ENCODE results near the gene PIK3R1. TPM values are rescaled to one million over a fixed set of nuclear protein-coding genes. Genes with fewer than 3 reads are reported as not detected.

PIK3R1 gene
- total and polyA plus RNA-seq, 4 donors = 22.6 to 123 (median 47.3) TPM

- TF ChIP-seq, protein P1, sequence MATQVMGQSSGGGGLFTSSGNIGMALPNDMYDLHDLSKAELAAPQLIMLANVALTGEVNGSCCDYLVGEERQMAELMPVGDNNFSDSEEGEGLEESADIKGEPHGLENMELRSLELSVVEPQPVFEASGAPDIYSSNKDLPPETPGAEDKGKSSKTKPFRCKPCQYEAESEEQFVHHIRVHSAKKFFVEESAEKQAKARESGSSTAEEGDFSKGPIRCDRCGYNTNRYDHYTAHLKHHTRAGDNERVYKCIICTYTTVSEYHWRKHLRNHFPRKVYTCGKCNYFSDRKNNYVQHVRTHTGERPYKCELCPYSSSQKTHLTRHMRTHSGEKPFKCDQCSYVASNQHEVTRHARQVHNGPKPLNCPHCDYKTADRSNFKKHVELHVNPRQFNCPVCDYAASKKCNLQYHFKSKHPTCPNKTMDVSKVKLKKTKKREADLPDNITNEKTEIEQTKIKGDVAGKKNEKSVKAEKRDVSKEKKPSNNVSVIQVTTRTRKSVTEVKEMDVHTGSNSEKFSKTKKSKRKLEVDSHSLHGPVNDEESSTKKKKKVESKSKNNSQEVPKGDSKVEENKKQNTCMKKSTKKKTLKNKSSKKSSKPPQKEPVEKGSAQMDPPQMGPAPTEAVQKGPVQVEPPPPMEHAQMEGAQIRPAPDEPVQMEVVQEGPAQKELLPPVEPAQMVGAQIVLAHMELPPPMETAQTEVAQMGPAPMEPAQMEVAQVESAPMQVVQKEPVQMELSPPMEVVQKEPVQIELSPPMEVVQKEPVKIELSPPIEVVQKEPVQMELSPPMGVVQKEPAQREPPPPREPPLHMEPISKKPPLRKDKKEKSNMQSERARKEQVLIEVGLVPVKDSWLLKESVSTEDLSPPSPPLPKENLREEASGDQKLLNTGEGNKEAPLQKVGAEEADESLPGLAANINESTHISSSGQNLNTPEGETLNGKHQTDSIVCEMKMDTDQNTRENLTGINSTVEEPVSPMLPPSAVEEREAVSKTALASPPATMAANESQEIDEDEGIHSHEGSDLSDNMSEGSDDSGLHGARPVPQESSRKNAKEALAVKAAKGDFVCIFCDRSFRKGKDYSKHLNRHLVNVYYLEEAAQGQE (IDR thresholded peaks at IDR 0.05) = no peak
- no peak for TF ChIP-seq YY1 (IDR thresholded peaks at IDR 0.05)
- no peak for TF ChIP-seq HNF4A (conservative IDR thresholded peaks at IDR 0.05)
- no peak for TF ChIP-seq FOXA2 (IDR thresholded peaks at IDR 0.05)
- TF ChIP-seq MAX (IDR thresholded peaks at IDR 0.05) = no peak
- no peak for TF ChIP-seq RAD21 (IDR thresholded peaks at IDR 0.05)
Observed at GRCh38 chr5:68317646-68318045, 102.1 kb downstream of the PIK3R1 start (continued).

DNA sequence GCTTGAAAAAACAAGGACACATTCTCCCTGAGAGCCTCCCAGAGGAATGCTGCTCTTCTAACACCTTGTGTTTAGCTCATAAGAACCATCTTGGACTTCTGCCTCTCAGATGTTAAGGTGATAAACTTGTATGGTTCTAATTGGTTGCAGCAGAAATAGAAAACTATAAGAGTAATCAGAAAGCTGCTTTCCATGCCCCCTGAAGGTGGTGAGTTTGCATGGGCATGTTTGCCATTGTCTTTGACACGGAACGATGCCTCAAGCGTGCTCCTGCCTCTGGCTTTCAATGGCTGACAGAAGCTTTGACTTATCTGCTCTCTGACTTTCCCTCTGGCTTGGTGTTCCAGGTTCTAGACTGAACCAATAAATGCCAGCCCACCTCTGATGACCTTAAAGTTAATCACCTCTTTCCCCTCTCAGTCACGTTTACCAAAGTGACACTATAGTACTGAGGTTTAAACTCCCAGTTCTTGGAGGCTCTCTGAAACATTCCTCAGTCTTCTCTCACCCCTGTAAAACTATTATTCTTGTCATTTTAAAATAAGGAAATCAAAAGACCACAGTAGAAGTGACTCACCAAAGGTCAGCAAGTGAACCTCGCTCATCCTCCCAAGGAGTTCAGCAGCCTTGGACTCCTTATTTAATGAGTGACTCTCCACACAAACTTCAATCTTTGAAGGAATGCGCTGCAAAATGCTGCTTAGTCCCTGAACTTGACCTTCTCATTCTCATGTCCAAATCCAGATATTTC lies 103.6 kb downstream of the PIK3R1 start:
- H3K27me3 ChIP-seq (ENCODE audit: control insufficient read depth in 4 of 4, insufficient read depth in 4 of 4, low read length in 3 of 4) = no peaks in the 10 kb centered on the region
- H3K4me3 ChIP-seq (ENCODE audit: low read depth in 1 of 3, low read length in 3 of 3) = no peak overlapping the region
- no peak for DNase-seq (ENCODE audit: low spot score)
- no peaks in the 10 kb centered on the region for H3K9me3 ChIP-seq (ENCODE audit: control insufficient read depth in 4 of 4, low read length in 3 of 4)
- no peak overlapping the region for H3K9ac ChIP-seq (ENCODE audit: low read depth in 1 of 2, low read length in 2 of 2)
- no peaks in the 10 kb centered on the region for H3K4me1 ChIP-seq (ENCODE audit: control insufficient read depth in 4 of 4, insufficient read depth in 4 of 4, low read length in 3 of 4)
- no peaks in the 10 kb centered on the region for H3K36me3 ChIP-seq (ENCODE audit: control insufficient read depth in 4 of 4, insufficient read depth in 3 of 4, low read depth in 1 of 4, low read length in 3 of 4)
- TF ChIP-seq ATF3 (IDR thresholded peaks at IDR 0.05) (no peak), SP1 (IDR thresholded peaks at IDR 0.05) (no peak), JUND (IDR thresholded peaks at IDR 0.05) (no peak), MAX (IDR thresholded peaks at IDR 0.05) (no peak), YY1 (IDR thresholded peaks at IDR 0.05) (no peak), NR2F2 (IDR thresholded peaks at IDR 0.05) (no peak), TAF1 (conservative IDR thresholded peaks at IDR 0.05) (no peak), GABPA (IDR thresholded peaks at IDR 0.05 in 1 of 2, conservative IDR thresholded peaks at IDR 0.05 in 1 of 2) (no peak), RXRA (IDR thresholded peaks at IDR 0.05) (no peak)
- TF ChIP-seq, protein P1 (IDR thresholded peaks at IDR 0.05) = no peak
- TF ChIP-seq, protein P2, sequence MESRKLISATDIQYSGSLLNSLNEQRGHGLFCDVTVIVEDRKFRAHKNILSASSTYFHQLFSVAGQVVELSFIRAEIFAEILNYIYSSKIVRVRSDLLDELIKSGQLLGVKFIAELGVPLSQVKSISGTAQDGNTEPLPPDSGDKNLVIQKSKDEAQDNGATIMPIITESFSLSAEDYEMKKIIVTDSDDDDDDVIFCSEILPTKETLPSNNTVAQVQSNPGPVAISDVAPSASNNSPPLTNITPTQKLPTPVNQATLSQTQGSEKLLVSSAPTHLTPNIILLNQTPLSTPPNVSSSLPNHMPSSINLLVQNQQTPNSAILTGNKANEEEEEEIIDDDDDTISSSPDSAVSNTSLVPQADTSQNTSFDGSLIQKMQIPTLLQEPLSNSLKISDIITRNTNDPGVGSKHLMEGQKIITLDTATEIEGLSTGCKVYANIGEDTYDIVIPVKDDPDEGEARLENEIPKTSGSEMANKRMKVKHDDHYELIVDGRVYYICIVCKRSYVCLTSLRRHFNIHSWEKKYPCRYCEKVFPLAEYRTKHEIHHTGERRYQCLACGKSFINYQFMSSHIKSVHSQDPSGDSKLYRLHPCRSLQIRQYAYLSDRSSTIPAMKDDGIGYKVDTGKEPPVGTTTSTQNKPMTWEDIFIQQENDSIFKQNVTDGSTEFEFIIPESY (IDR thresholded peaks at IDR 0.05) = no peak
- TF ChIP-seq, protein P3, sequence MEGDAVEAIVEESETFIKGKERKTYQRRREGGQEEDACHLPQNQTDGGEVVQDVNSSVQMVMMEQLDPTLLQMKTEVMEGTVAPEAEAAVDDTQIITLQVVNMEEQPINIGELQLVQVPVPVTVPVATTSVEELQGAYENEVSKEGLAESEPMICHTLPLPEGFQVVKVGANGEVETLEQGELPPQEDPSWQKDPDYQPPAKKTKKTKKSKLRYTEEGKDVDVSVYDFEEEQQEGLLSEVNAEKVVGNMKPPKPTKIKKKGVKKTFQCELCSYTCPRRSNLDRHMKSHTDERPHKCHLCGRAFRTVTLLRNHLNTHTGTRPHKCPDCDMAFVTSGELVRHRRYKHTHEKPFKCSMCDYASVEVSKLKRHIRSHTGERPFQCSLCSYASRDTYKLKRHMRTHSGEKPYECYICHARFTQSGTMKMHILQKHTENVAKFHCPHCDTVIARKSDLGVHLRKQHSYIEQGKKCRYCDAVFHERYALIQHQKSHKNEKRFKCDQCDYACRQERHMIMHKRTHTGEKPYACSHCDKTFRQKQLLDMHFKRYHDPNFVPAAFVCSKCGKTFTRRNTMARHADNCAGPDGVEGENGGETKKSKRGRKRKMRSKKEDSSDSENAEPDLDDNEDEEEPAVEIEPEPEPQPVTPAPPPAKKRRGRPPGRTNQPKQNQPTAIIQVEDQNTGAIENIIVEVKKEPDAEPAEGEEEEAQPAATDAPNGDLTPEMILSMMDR (IDR thresholded peaks at IDR 0.05; ENCODE audit: low read depth, low read length, missing input control) = no peak
- H3K27ac ChIP-seq (ENCODE audit: low read depth in 1 of 2, low read length in 2 of 2) = no peak overlapping the region
- WGBS = 89% methylated on average over 6 of the region's 6 CpGs
